HepG2 (cell line): ENCODE measurements around the gene KIF5B. TPM values are rescaled to one million over a fixed set of nuclear protein-coding genes. Genes with fewer than 3 reads are reported as not detected.
A peak's percentile ranks its signal among the peaks of the same experiment; 100 is the strongest.

Source experiments
- AHDC1 ChIP-seq: sonication (generic); formaldehyde crosslinking; IDR thresholded peaks from 2 replicates; pipeline ENCODE4 v1.5.1; 2020; ENCODE audit warnings: mild to moderate bottlenecking, missing genetic modification reagents, borderline replicate concordance
- ARID2 ChIP-seq: sonication (generic); formaldehyde crosslinking; IDR thresholded peaks from 2 replicates; pipeline ENCODE4 v1.8.1; 2022; ENCODE audit warnings: mild to moderate bottlenecking, missing genetic modification reagents, borderline replicate concordance
- CCAR2 ChIP-seq: fragments of 200-400 bp; formaldehyde crosslinking; optimal IDR thresholded peaks from 2 replicates; pipeline ENCODE3; 2018; ENCODE audit warnings: low read depth, mild to moderate bottlenecking, low read length, moderate library complexity
- ETV5 ChIP-seq: IDR thresholded peaks from 2 replicates; pipeline ENCODE4 v1.6.1; 2018; ENCODE audit warnings: missing biosample characterization, missing genetic modification reagents, inconsistent platforms, borderline replicate concordance
- GLI4 ChIP-seq: sonication (generic); formaldehyde crosslinking; IDR thresholded peaks from 2 replicates; pipeline ENCODE4 v1.5.1; 2020; ENCODE audit warnings: missing genetic modification reagents, mild to moderate bottlenecking, moderate library complexity, borderline replicate concordance
- MAFF ChIP-seq: IDR thresholded peaks from 2 replicates; pipeline ENCODE4 v1.6.1; 2011; ENCODE audit warnings: low read depth, low read length, improper control_type of control experiment
- NFRKB ChIP-seq: fragments of 450-650 bp; IDR thresholded peaks from 2 replicates; pipeline ENCODE4 v1.6.1; 2017
- PHF21A ChIP-seq: sonication (generic); formaldehyde crosslinking; IDR thresholded peaks from 2 replicates; pipeline ENCODE4 v1.5.0; 2020; ENCODE audit warnings: mild to moderate bottlenecking, missing genetic modification reagents
- PRDM15 ChIP-seq: sonication (generic); formaldehyde crosslinking; IDR thresholded peaks from 2 replicates; pipeline ENCODE4 v1.4.0; 2020; ENCODE audit warnings: missing genetic modification reagents
- TEAD3 ChIP-seq: optimal IDR thresholded peaks from 2 replicates; pipeline ENCODE3; 2016; ENCODE audit warnings: borderline replicate concordance
- ZFP90 ChIP-seq: sonication (generic); formaldehyde crosslinking; IDR thresholded peaks from 2 replicates; pipeline ENCODE4 v1.8.0; 2022; ENCODE audit warnings: missing genetic modification reagents, mild to moderate bottlenecking, inconsistent platforms, borderline replicate concordance
- ZNF292 ChIP-seq: sonication (generic); formaldehyde crosslinking; IDR thresholded peaks from 2 replicates; pipeline ENCODE4 v1.8.1; 2022; ENCODE audit warnings: mild to moderate bottlenecking, low read depth, missing genetic modification reagents, borderline replicate concordance
- ZNF607 ChIP-seq: sonication (generic); formaldehyde crosslinking; IDR thresholded peaks from 2 replicates; pipeline ENCODE4 v1.5.1; 2020; ENCODE audit warnings: missing genetic modification reagents, mild to moderate bottlenecking, borderline replicate concordance
- polyA plus RNA-seq, 8 experiments: library from polyadenylated mRNA; depleted of rRNA in 3 of 8; stranded (reverse) in 7 of 8; unstranded in 1 of 8; fragments of >200 nt; fragmentation: Illumina TruSeq in 4 of 8; extraction: Trizol in 4 of 8; gene quantifications; 2 replicates each; pipeline versions ENCODE4 v1.2.1 to v1.2.3, GENCODE V29; 2011 to 2016; ENCODE audit warnings: low read depth in 4 of 8, missing spikeins in 1 of 8, mixed read lengths in 1 of 8; ENCODE audit not compliant: insufficient read depth in 1 of 8
- total RNA-seq, 5 experiments: library from RNA; depleted of rRNA; stranded (reverse); fragments of >200 nt; fragmentation: Illumina TruSeq; extraction: Trizol; gene quantifications; 2 replicates each; pipeline ENCODE4 v1.2.3, GENCODE V29; 2016; ENCODE audit warnings: low read depth in 1 of 5

The KIF5B gene
- total and polyA plus RNA-seq, 2 of the 13 experiments (the other 11 are each of a cell fraction or from before 2014, with no cell fraction given): 34.3 to 133 TPM

- TF ChIP-seq GLI4 (CRISPR knock-in tag): no peak
- TF ChIP-seq ZNF292: peak; percentile 27; the same call in 1 of the 2 replicates
- no peak for TF ChIP-seq ARID2 (CRISPR knock-in tag)
- no peak for TF ChIP-seq NFRKB
- TF ChIP-seq CCAR2: no peak
- TF ChIP-seq PHF21A (CRISPR knock-in tag): no peak
- peak; percentile 40; the same call in 1 of the 2 replicates for TF ChIP-seq ZFP90 (CRISPR knock-in tag)
- no peak for TF ChIP-seq TEAD3 (CRISPR knock-in tag)
- TF ChIP-seq ETV5 (CRISPR knock-in tag): peak; percentile 37; the same call in 1 of the 2 replicates
- no peak for TF ChIP-seq AHDC1 (CRISPR knock-in tag)
- TF ChIP-seq PRDM15: 0 out of 2 replicates have a peak, but pooled peaks have one; percentile 9
- TF ChIP-seq MAFF: no peak
- peak; percentile 1; the same call in 1 of the 2 replicates for TF ChIP-seq ZNF607 (CRISPR knock-in tag)
Measured at GRCh38 chr10:32056136-32057035, at the start of gene KIF5B (continued).
